Activated naive CD4-positive, alpha-beta T cell (primary cell): ENCODE data around the gene AGAP1.

Experiments used
- DNase-seq, 4 experiments: peaks; one replicate each; lab custom pipeline; 2025; lab: John Stamatoyannopoulos, UW

AGAP1 gene

GRCh38 chr2:235690082-235690808 is 196.4 kb downstream of the AGAP1 start:
- no peak for DNase-seq

- no peak for DNase-seq
Measured at GRCh38 chr2:235690809-235691450, 197.1 kb downstream of the AGAP1 start.

GRCh38 chr2:235692076-235692475 is 198.2 kb downstream of the AGAP1 start:
- DNase-seq: no peak

- DNase-seq: no peak
Measured at GRCh38 chr2:235692671-235693171, 198.9 kb downstream of the AGAP1 start.

- no peak for DNase-seq
Measured at GRCh38 chr2:235693279-235693678, 199.4 kb downstream of the AGAP1 start.

GRCh38 chr2:235694721-235695601 is 201.1 kb downstream of the AGAP1 start:
- DNase-seq: no peak

- no peak for DNase-seq
Measured at GRCh38 chr2:235695602-235695895, 201.7 kb downstream of the AGAP1 start.

- DNase-seq: no peak
Measured at GRCh38 chr2:235697041-235697440, 203.2 kb downstream of the AGAP1 start.

- no peak for DNase-seq
Measured at GRCh38 chr2:235698028-235698427, 204.2 kb downstream of the AGAP1 start.

- no peak for DNase-seq
Measured at GRCh38 chr2:235698491-235698890, 204.6 kb downstream of the AGAP1 start.

GRCh38 chr2:235699576-235699975 is 205.7 kb downstream of the AGAP1 start:
- no peak for DNase-seq

GRCh38 chr2:235701206-235701981 is 207.6 kb downstream of the AGAP1 start:
- DNase-seq: no peak

GRCh38 chr2:235702186-235702585 is 208.3 kb downstream of the AGAP1 start:
- DNase-seq: no peak

- DNase-seq: no peak
Measured at GRCh38 chr2:235703711-235704295, 210.0 kb downstream of the AGAP1 start.

- DNase-seq: no peak
Measured at GRCh38 chr2:235705296-235705695, 211.5 kb downstream of the AGAP1 start.

GRCh38 chr2:235706506-235706905 is 212.7 kb downstream of the AGAP1 start:
- no peak for DNase-seq

- DNase-seq: no peak
Measured at GRCh38 chr2:235707411-235708096, 213.7 kb downstream of the AGAP1 start.

GRCh38 chr2:235709124-235709813 is 215.4 kb downstream of the AGAP1 start:
- no peak for DNase-seq

GRCh38 chr2:235709969-235710879 is 216.4 kb downstream of the AGAP1 start:
- no peak for DNase-seq
